ENCODE measurements around the gene BANF2.

DNA sequence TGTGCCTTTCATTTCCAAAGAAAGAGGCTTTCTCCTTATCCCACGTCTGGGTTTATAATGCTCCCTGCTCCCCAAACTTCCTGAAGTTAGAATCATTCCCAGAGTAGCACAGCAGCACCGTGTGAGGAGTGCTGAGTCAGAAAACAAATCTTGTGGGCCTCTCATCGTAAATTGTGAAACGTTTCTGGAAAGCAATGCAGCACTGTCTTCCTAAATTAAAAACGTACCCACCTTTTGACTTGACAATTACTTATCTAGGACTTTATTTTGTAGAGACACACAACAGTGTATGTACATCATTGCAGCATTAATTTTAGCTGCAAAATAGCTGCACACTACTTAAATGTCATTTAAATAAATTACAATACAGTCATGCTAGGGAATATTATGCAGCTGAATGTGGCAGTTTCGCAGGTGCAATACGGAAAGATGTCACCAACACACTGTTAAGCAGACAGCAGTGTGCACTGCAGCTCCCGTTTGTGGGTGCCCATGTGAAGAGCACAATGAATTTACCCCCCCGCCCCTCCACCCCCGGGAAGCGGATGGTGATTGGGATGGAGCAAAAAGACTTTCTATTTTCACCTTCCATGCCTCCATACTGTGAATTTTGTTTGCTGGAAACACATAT lies 48.5 kb upstream of the BANF2 start:
- TF ChIP-seq FOXA1 (IDR thresholded peaks at IDR 0.05) (no peak), YY1 (IDR thresholded peaks at IDR 0.05) (no peak), TAF1 (conservative IDR thresholded peaks at IDR 0.05) (no peak), MAX (IDR thresholded peaks at IDR 0.05) (no peak), EGR1 (IDR thresholded peaks at IDR 0.05; ENCODE audit: low read depth in 2 of 2) (no peak), RAD21 (IDR thresholded peaks at IDR 0.05) (no peak), GABPA (IDR thresholded peaks at IDR 0.05 in 1 of 2, conservative IDR thresholded peaks at IDR 0.05 in 1 of 2) (no peak), JUND (IDR thresholded peaks at IDR 0.05) (no peak)
- TF ChIP-seq, protein P1, sequence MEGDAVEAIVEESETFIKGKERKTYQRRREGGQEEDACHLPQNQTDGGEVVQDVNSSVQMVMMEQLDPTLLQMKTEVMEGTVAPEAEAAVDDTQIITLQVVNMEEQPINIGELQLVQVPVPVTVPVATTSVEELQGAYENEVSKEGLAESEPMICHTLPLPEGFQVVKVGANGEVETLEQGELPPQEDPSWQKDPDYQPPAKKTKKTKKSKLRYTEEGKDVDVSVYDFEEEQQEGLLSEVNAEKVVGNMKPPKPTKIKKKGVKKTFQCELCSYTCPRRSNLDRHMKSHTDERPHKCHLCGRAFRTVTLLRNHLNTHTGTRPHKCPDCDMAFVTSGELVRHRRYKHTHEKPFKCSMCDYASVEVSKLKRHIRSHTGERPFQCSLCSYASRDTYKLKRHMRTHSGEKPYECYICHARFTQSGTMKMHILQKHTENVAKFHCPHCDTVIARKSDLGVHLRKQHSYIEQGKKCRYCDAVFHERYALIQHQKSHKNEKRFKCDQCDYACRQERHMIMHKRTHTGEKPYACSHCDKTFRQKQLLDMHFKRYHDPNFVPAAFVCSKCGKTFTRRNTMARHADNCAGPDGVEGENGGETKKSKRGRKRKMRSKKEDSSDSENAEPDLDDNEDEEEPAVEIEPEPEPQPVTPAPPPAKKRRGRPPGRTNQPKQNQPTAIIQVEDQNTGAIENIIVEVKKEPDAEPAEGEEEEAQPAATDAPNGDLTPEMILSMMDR (IDR thresholded peaks at IDR 0.05; ENCODE audit: low read depth, low read length, missing input control): no peak
- TF ChIP-seq, protein P2, sequence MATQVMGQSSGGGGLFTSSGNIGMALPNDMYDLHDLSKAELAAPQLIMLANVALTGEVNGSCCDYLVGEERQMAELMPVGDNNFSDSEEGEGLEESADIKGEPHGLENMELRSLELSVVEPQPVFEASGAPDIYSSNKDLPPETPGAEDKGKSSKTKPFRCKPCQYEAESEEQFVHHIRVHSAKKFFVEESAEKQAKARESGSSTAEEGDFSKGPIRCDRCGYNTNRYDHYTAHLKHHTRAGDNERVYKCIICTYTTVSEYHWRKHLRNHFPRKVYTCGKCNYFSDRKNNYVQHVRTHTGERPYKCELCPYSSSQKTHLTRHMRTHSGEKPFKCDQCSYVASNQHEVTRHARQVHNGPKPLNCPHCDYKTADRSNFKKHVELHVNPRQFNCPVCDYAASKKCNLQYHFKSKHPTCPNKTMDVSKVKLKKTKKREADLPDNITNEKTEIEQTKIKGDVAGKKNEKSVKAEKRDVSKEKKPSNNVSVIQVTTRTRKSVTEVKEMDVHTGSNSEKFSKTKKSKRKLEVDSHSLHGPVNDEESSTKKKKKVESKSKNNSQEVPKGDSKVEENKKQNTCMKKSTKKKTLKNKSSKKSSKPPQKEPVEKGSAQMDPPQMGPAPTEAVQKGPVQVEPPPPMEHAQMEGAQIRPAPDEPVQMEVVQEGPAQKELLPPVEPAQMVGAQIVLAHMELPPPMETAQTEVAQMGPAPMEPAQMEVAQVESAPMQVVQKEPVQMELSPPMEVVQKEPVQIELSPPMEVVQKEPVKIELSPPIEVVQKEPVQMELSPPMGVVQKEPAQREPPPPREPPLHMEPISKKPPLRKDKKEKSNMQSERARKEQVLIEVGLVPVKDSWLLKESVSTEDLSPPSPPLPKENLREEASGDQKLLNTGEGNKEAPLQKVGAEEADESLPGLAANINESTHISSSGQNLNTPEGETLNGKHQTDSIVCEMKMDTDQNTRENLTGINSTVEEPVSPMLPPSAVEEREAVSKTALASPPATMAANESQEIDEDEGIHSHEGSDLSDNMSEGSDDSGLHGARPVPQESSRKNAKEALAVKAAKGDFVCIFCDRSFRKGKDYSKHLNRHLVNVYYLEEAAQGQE (IDR thresholded peaks at IDR 0.05): no peak
- TF ChIP-seq, protein P3, sequence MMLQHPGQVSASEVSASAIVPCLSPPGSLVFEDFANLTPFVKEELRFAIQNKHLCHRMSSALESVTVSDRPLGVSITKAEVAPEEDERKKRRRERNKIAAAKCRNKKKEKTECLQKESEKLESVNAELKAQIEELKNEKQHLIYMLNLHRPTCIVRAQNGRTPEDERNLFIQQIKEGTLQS (IDR thresholded peaks at IDR 0.05): no peak
- TF ChIP-seq, protein P4, sequence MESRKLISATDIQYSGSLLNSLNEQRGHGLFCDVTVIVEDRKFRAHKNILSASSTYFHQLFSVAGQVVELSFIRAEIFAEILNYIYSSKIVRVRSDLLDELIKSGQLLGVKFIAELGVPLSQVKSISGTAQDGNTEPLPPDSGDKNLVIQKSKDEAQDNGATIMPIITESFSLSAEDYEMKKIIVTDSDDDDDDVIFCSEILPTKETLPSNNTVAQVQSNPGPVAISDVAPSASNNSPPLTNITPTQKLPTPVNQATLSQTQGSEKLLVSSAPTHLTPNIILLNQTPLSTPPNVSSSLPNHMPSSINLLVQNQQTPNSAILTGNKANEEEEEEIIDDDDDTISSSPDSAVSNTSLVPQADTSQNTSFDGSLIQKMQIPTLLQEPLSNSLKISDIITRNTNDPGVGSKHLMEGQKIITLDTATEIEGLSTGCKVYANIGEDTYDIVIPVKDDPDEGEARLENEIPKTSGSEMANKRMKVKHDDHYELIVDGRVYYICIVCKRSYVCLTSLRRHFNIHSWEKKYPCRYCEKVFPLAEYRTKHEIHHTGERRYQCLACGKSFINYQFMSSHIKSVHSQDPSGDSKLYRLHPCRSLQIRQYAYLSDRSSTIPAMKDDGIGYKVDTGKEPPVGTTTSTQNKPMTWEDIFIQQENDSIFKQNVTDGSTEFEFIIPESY (IDR thresholded peaks at IDR 0.05): no peak

Data from liver (tissue), 3 donors.